NOMO-1 (cell line): ENCODE measurements around the gene METTL25B.

Experiments
- DNase-seq, 2 experiments: peaks; one replicate each; lab custom pipeline; 2025; ENCODE audit not compliant: unreplicated experiment in 2 of 2; lab: John Stamatoyannopoulos, UW

The METTL25B gene

DNA sequence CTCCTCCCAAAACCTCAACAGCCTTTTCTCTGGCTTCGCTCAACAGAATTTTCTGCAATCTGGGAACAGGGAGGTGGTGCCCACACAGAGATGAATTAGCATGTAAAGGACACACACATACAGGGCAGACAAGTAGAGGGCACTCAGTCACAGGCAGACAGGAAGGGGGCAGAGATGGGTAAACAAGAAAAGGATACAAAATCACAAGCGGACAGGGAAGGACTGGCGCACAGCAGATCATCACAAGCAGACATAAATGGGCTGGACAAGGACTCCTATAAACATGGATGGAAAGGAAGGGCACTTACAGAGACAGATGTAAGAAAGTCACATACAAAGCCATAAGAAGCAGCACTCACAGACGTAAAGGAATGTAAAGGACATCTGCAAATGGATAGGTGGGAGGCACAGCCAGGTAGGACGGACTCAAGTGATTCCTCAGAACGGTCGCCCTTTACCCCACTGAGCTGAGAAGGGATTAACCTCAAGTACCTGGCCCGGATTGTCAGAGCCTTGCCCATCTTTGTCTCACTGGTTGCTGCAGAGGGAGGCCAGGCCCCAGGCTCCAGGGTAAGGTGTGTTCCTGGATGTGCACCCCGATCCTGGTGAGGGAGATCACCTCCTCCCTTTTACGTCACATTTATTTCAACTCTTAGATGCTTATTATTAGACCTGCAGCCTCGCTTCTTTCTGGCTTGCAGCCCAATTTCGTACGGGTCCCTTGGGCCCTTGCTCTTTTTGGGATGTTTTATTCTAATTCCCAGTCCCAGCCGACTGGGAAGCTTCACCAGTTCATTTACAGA is 38.2 kb downstream of the METTL25B start:
- DNase-seq = peak in 1 of 2 experiments; percentile 4

DNA sequence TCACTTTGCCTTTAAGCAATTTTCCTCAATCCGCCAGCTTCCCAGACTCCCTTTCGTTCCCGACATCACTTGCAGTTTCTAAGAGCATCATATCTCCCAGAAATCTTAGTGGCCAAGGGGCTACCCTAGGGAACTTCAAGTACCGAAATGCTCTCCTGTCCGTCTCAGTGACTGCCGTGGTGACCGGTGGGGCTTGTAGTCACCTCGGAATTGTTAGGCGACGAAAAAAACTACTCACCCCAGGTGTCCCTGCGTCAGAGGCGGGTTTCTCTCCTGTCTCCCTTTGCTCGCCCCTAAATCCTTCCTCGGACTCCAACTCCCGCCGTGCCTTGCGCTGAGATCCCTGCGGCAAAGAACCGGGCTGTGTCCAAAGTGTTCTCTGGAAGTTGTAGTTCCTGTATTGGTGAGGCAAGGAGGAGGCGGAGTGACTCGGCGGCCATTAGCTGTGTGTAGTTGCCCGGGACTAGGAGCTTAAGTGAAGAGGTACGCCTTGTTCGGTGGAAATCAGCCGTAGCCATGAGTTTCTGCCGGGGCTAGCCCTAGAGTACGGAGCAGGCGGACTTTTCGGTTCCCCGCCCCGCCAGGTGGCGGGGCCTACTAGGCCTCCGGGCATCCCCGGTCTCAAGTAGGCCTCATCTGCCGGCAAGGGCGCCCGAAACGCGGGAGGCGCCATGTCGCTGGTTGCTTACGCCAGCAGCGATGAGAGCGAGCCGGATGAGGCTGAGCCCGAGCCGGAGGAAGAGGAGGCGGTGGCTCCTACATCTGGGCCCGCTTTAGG is 39.0 kb downstream of the METTL25B start, which contains the start of gene PRCC:
PRCC (plus strand) TSS at position 435 of the 778 bp plus-strand sequence; CDS start at position 672, 237 bp downstream.
- DNase-seq = peak; percentile 99 to 100

DNA sequence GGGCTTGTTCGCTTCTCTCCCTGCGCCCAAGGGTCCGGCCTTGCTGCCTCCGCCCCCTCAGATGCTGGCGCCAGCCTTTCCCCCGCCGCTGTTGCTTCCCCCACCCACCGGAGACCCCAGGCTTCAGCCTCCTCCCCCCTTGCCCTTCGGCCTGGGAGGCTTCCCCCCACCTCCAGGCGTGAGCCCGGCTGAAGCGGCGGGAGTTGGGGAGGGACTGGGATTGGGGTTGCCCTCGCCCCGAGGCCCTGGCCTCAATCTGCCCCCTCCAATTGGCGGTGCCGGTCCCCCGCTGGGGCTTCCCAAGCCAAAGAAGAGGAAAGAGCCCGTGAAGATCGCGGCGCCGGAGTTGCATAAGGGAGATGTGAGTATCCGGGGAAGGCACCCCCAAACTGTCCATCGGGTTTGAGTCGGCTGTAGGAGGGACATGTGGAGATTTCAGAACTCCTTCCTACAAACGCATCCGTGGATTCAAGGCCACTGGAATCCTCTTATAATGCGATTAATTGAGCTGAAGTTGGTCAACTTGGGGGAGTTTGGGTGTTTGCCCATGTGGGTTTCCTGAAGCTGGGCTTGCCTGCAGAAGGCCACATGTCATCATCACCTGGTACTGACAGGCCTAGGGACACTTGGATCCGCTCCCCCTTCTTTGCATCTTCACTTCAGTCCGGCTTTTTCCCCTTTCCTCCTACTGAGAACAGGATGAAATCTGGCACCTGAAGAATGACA is 39.8 kb downstream of the METTL25B start:
- DNase-seq = peak in 1 of 2 experiments; percentile 19

DNA sequence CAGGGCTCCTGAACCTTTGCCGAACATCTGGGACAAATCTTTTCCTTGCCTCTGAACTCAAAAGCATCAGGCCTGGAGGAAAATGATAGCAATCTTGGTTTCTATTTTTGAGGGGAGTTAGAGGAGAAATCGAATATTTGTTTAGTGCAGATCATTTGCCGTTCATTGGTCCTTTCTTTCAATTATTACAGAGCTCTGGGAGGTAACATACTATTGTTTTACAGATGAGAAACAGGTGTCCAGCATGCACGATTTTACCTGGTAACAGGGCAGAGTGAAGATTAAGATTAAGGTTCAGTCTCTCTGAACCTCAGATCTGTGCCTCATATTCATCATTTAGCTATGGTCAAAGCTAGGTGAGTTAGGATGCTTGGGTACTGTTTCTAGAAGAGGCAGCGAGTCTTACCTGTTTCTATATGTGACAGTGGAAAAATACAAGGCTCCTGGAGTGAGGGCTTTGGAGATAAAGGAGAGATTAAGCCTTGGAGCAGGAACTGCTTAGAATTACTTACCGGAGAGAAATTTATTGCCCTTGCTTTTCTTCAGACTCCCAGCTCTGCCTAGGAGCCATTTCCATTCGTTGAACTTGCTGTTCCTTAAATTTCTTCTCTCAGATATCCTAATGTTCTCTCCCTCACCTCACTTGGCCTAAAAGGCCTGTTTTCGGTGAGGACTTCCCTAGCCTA is 40.5 kb downstream of the METTL25B start:
- DNase-seq = no peak

DNA sequence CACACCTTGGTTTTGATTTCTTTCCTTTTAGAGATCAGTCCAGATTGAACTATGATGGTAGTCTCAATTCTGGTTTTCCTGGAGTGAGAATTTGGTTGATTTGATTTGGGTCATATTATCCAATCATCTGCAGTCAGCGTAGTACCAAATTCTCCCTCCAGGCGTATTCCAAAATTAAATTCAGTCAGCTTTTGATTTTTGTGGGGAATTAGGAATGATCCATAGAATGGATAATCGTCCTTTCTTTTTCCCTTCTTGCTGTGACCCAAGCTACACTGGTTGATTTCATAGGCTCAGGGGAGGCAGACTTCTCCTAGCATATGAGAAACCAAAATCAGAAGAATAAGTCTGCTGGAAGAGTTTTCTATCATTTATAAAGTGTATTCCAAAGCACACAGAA is 44.0 kb downstream of the METTL25B start:
- no peak for DNase-seq

DNA sequence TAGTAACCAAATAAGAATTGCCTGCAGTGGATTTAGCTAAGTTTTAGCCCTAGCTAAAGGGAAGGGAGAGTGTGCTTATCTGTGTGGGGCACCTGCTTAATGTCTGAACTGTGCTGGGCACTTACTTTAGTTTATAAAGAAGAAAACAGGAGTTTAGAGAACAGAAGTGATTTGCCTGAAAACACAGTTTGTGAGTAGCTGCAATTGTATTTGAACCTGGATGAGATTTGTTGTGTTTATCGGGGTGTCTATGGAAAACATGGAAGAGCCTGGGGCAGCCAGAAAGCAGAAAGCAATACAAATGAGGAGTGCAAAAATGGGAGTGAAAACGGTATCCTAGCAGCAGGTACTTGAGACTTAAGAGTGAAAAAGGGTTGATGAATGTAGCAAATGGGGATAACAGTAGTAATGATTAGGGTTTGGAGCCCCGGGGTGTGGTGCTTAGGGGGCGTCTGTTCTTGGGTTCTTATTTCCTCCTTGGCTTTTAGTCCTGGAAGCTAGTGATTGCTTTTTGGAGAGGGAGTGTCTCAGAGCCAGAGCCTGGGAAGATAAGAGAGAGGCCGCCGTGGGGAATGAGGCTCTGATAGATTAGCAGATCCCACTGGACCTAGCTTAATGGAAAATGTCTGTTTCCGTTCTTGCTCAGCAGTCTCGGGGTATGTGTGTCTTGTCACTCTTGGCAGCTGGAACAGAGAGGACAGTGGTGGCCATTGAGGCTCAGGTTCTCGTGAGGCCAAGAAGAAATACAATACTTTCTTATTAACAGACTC is 44.6 kb downstream of the METTL25B start:
- DNase-seq = no peak

DNA sequence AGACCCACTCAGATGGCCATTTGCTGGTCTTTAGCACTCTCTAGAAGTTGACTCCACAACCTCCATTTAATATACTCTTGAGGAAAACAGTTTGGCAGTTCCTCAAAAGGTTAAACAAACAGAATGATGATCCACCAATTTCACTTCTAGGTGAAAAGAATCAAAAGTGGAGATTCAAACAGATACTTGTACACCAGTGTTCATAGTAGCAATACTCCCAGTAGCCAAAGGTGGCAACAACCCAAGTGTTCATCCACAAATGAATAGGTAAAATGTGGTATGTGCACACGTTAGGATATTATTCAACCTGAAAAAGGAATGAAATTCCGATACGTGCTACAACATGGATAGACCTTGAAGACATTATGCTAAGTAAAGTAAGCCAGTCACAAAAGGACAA is 45.3 kb downstream of the METTL25B start:
- DNase-seq = no peak

DNA sequence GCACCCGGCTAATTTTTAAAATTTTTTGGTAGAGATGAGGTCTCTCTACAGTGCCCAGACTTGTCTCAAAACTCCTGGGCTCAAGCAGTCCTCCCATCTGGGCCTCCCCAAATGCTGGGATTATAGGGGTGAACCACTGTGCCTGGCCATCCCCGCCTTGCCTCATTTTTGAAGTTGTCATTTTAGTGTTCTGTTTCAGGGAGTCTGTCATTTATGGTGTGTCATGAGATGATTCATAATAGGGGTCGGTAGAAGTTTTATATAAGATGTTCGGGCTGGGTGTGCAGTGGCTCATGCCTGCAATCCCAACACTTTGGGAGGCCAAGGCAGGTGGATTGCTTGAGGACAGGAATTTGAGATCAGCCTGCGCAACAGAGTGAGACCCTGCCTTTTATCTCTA is 47.5 kb downstream of the METTL25B start:
- no peak for DNase-seq

DNA sequence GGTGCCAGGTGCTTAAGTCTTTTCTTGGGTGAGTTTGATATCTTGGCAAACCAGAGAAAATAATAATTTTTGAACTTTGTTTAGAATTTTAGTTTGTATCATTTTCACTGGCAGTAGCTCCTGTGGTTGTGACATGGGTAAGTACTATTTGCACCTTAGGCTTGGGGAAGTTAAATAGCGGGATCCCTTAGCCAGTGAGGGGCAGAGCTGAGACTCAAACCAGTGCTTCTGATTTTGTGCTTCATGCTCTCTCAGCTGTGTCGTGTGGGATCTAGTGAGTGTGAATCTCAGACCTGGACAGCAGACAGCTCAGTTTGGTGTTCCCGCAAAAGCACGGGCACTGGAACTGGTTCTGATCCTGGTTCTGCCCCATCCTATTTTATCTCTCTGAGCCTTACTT is 48.7 kb downstream of the METTL25B start:
- no peak for DNase-seq

DNA sequence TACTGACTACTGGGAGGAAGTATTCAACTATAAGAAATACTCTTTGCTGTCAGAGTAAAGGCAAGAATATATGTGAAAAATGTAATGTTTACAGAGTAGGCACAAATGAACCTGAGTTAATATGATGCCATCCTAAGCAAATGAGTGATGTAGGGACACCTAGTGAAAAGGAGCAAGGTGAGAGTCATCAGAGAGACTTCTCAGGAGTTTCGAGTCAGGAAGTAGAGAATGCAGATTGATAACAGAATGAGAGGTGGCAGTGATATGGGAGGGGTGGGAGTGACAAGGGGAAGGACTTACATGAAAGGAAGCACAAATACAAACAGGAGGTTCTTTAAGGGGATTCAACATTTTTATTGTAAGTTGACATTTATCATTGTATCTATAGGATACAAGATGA is 49.3 kb downstream of the METTL25B start:
- no peak for DNase-seq

DNA sequence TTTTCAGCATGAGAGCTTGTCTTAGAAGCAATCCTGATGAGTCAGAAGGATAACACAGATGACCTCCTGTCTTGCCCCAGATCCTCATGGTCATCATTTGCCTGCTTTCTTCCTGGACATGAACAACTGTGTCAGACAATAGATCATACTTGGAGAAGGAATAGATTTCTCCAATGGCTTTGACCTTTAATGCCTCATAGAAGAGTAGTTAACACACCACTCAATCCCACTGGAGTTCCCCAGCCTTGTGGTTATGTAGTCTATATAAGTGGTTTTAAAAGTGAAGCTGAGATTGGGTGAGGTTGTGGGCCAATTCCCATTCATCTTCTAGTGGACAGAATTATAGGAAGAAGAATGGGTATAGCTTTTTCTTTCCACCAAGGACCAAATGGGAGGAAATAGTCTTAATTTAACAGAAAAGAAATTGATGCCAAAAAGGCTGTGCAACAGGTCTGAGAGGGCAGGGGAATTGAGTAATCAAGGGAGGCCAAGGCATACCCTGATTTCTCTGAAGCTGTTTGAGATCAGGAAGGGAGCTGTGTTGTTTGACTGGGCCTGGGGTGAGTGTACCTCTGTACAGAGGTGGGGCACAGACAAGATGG is 53.4 kb downstream of the METTL25B start:
- no peak for DNase-seq

DNA sequence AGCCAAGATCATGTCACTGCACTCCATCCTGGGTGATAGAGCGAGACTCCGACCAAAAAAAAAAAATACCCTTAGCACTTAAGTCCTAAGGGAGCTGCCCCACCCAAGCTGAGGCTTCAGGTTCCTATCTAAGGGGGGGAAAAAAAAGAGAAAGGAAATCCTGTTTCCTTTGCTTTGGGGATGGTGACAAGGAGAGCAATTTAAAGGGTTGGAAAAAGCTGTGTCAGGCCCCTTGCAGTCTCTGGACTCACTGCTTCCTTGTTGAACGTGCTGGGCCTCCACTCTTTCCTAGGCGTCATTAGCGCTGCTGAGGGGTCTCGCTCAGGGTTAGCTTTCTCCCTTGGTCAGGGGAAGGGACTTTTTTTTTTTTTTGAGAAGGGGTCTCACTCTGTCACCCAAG is 57.2 kb downstream of the METTL25B start:
- DNase-seq = no peak
